SK-N-SH (cell line): ENCODE results near the gene NIP7. TPM values are rescaled to one million over a fixed set of nuclear protein-coding genes. Genes with fewer than 3 reads are reported as not detected.

ENCODE experiments used
- CTCF ChIA-PET: fragments of 300-600, 350-600 bp; formaldehyde crosslinking; extraction: SDS; loops from one replicate; lab custom pipeline; 2021; lab: Yijun Ruan, JAX
- POLR2A ChIA-PET: fragments of 350-600 bp; sonication (Branson Sonifier 250); formaldehyde crosslinking; extraction: SDS; loops from one replicate; lab custom pipeline; 2020; ENCODE audit warnings: antibody characterized with exemption, inconsistent platforms; lab: Yijun Ruan, JAX
- DNase-seq: peaks from one replicate; pipeline ENCODE4 v3.0.0; 2012
- H2AFZ ChIP-seq: fragments of 200-600 bp; sonication (generic); 2 replicates; pipeline ENCODE4 v1.8.1; 2016; ENCODE audit warnings: antibody characterized with exemption, mild to moderate bottlenecking, low read depth
- H3F3A ChIP-seq: fragments of 200-600 bp; sonication (generic); replicated peaks from 2 replicates; pipeline ENCODE3; 2016; ENCODE audit warnings: antibody characterized with exemption, mild to moderate bottlenecking; ENCODE audit not compliant: insufficient read depth
- H3K27ac ChIP-seq, 2 experiments: fragments of 200-500 bp in 1 of 2; fragments of 200-600 bp in 1 of 2; sonication (Bioruptor generic) in 1 of 2; sonication (generic), shearing (Covaris generic) in 1 of 2; 2 replicates each; pipeline versions ENCODE4 v1.5.1 to v1.6.1; 2014 to 2016; ENCODE audit warnings: low read depth in 2 of 2, inconsistent platforms in 1 of 2, low read length in 1 of 2, mild to moderate bottlenecking in 1 of 2, mixed read lengths in 1 of 2
- H3K27me3 ChIP-seq: fragments of 200-600 bp; sonication (generic), shearing (Covaris generic); 2 replicates; pipeline ENCODE4 v1.6.1; 2016; ENCODE audit warnings: mixed run types; ENCODE audit not compliant: insufficient read depth
- H3K36me3 ChIP-seq, 2 experiments: fragments of 200-500 bp in 1 of 2; fragments of 200-600 bp in 1 of 2; sonication (Bioruptor generic) in 1 of 2; sonication (generic) in 1 of 2; replicated peaks in 1 of 2; 2 replicates each; pipeline versions ENCODE3 to v1.5.1; 2014 to 2016; ENCODE audit warnings: low read length in 1 of 2, mild to moderate bottlenecking in 1 of 2; ENCODE audit not compliant: insufficient read depth in 2 of 2, control insufficient read depth in 1 of 2
- H3K4me1 ChIP-seq, 2 experiments: fragments of 200-500 bp in 1 of 2; fragments of 200-600 bp in 1 of 2; sonication (Bioruptor generic) in 1 of 2; sonication (generic), shearing (Covaris generic) in 1 of 2; 2 replicates each; pipeline versions ENCODE4 v1.5.1 to v1.6.1; 2014 to 2016; ENCODE audit warnings: low read depth in 1 of 2, low read length in 1 of 2, mixed run types in 1 of 2; ENCODE audit not compliant: insufficient read depth in 2 of 2, control insufficient read depth in 1 of 2
- H3K4me2 ChIP-seq: fragments of 200-600 bp; sonication (generic), shearing (Covaris generic); 2 replicates; pipeline ENCODE4 v1.6.1; 2017; ENCODE audit warnings: mixed run types
- H3K4me3 ChIP-seq, 2 experiments: fragments of 200-500 bp in 1 of 2; fragments of 200-600 bp in 1 of 2; sonication (Bioruptor generic) in 1 of 2; sonication (generic), shearing (Covaris generic) in 1 of 2; 2 replicates each; pipeline versions ENCODE4 v1.5.1 to v1.8.1; 2014 to 2016; ENCODE audit warnings: low read depth in 2 of 2, inconsistent platforms in 1 of 2, low read length in 1 of 2, mild to moderate bottlenecking in 1 of 2, mixed read lengths in 1 of 2, moderate library complexity in 1 of 2
- H3K79me2 ChIP-seq: fragments of 200-600 bp; sonication (generic); 2 replicates; pipeline ENCODE4 v1.8.1; 2017; ENCODE audit warnings: mild to moderate bottlenecking; ENCODE audit not compliant: insufficient read depth
- H3K9ac ChIP-seq: fragments of 200-600 bp; sonication (generic); 2 replicates; pipeline ENCODE4 v1.6.1; 2017; ENCODE audit warnings: mixed run types
- H3K9me2 ChIP-seq: fragments of 200-600 bp; sonication (generic); 2 replicates; pipeline ENCODE4 v1.6.1; 2017; ENCODE audit warnings: mixed run types
- H3K9me3 ChIP-seq: fragments of 200-600 bp; sonication (generic); 2 replicates; pipeline ENCODE4 v1.6.1; 2017; ENCODE audit warnings: mixed run types, mild to moderate bottlenecking, moderate library complexity
- H4K20me1 ChIP-seq: fragments of 200-600 bp; sonication (generic); 2 replicates; pipeline ENCODE4 v1.6.1; 2017; ENCODE audit warnings: mild to moderate bottlenecking, mixed run types; ENCODE audit not compliant: insufficient read depth
- EP300 ChIP-seq, 2 experiments: IDR thresholded peaks; 2 replicates each; pipeline versions ENCODE4 v1.4.0 to v1.6.1; 2012; ENCODE audit warnings: borderline replicate concordance in 1 of 2, low read depth in 1 of 2, low read length in 1 of 2
- FOXJ3 ChIP-seq: sonication (generic); formaldehyde crosslinking; IDR thresholded peaks from 2 replicates; pipeline ENCODE4 v1.5.1; 2020; ENCODE audit warnings: mild to moderate bottlenecking, missing genetic modification reagents
- FOXM1 ChIP-seq: IDR thresholded peaks from 2 replicates; pipeline ENCODE4 v1.4.0; 2012; ENCODE audit warnings: low read depth, mild to moderate bottlenecking
- MEF2A ChIP-seq: IDR thresholded peaks from 2 replicates; pipeline ENCODE4 v1.4.0; 2012; ENCODE audit warnings: low read depth, borderline replicate concordance
- NRF1 ChIP-seq: IDR thresholded peaks from 2 replicates; pipeline ENCODE4 v1.6.1; 2012; ENCODE audit warnings: low read depth, mild to moderate bottlenecking, low read length
- RAD21 ChIP-seq: IDR thresholded peaks from 2 replicates; pipeline ENCODE4 v1.6.1; 2012; ENCODE audit warnings: mild to moderate bottlenecking, low read length
- RCOR1 ChIP-seq: fragments of 150-350 bp; IDR thresholded peaks from 2 replicates; pipeline ENCODE4 v1.6.1; 2017; ENCODE audit warnings: antibody characterized with exemption, low read length
- RXRA ChIP-seq: IDR thresholded peaks from 2 replicates; pipeline ENCODE4 v1.4.0; 2012; ENCODE audit warnings: low read depth, mild to moderate bottlenecking, borderline replicate concordance
- SIN3A ChIP-seq: IDR thresholded peaks from 2 replicates; pipeline ENCODE4 v1.6.1; 2012; ENCODE audit warnings: low read depth, mild to moderate bottlenecking, low read length, moderate library complexity, borderline replicate concordance
- SMC3 ChIP-seq: IDR thresholded peaks from 2 replicates; pipeline ENCODE4 v1.6.1; 2012; ENCODE audit warnings: low read depth, low read length, improper control_type of control experiment
- TAF1 ChIP-seq: IDR thresholded peaks from 2 replicates; pipeline ENCODE4 v1.6.1; 2012; ENCODE audit warnings: low read depth, mild to moderate bottlenecking, low read length, moderate library complexity, borderline replicate concordance
- TCF12 ChIP-seq: IDR thresholded peaks from 2 replicates; pipeline ENCODE4 v1.4.0; 2012
- WGBS: methylation state at CpG from one replicate; pipeline ENCODE4 v1.1.6; 2017; ENCODE audit warnings: low lambda C conversion rate; 5-methylcytosine and 5-hydroxymethylcytosine counted together
- polyA plus RNA-seq, 3 experiments: library from polyadenylated mRNA; depleted of rRNA; stranded (reverse); fragments of >200 nt; gene quantifications; 2 replicates each; pipeline ENCODE4 v1.2.3, GENCODE V29; 2012
- TF ChIP-seq, protein P1 (sequence below): IDR thresholded peaks from 2 replicates; pipeline ENCODE4 v1.6.1; 2012; ENCODE audit warnings: mild to moderate bottlenecking, low read depth, low read length, moderate library complexity
- TF ChIP-seq, protein P2 (sequence below): IDR thresholded peaks from 2 replicates; pipeline ENCODE4 v1.4.0; 2012; ENCODE audit warnings: low read depth, borderline replicate concordance

NIP7 gene
- polyA plus RNA-seq, 1 of the 3 experiments (the other 2 are of a cell fraction): 19.0 TPM

DNA sequence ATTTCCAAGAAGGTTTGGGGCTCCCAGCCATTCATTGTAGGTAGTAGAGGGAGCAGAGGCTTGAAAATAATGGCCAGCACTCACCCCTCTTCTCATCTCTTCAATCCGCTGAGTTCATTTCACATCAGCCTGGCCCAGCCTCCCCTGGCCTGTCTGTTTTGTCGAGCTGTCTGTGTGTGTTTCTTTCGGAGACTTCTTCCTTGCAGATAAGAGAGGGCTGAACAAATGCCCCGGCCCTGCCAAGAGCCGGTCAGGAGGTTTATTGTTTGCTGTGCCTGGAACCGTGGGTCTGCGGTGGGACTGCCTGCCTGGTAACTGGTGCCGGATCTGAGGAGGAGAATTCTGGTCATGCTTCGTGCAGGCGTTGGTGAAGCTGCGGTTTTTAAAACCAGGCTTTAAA is 25.0 kb upstream of the NIP7 start:
- Histone ChIP-seq H3K9ac (no peak overlapping the region), H3K79me2 (peaks cover 51% of the 10 kb centered on the region), H3F3A (peaks cover 4% of the 10 kb centered on the region), H2AFZ (no peak overlapping the region), H4K20me1 (peaks cover 10% of the 10 kb centered on the region; the same call in 1 of the 2 replicates), H3K4me3 (no peak overlapping the region), H3K4me2 (no peak overlapping the region), H3K4me1 (peaks cover 0 to 5% of the 10 kb centered on the region in 2 experiments; a peak in 1 of 4 replicates), H3K9me3 (no peaks in the 10 kb centered on the region), H3K27me3 (no peaks in the 10 kb centered on the region), H3K9me2 (no peaks in the 10 kb centered on the region), H3K36me3 (peaks cover 20 to 46% of the 10 kb centered on the region in 2 experiments), H3K27ac (no peak overlapping the region)
- CTCF ChIA-PET: no interaction called here
- DNase-seq: no peak
- no peak for TF ChIP-seq MEF2A
- no peak for TF ChIP-seq TAF1
- no peak for TF ChIP-seq RXRA
- no peak for TF ChIP-seq FOXM1
- no peak for TF ChIP-seq RAD21
- TF ChIP-seq, protein P1, sequence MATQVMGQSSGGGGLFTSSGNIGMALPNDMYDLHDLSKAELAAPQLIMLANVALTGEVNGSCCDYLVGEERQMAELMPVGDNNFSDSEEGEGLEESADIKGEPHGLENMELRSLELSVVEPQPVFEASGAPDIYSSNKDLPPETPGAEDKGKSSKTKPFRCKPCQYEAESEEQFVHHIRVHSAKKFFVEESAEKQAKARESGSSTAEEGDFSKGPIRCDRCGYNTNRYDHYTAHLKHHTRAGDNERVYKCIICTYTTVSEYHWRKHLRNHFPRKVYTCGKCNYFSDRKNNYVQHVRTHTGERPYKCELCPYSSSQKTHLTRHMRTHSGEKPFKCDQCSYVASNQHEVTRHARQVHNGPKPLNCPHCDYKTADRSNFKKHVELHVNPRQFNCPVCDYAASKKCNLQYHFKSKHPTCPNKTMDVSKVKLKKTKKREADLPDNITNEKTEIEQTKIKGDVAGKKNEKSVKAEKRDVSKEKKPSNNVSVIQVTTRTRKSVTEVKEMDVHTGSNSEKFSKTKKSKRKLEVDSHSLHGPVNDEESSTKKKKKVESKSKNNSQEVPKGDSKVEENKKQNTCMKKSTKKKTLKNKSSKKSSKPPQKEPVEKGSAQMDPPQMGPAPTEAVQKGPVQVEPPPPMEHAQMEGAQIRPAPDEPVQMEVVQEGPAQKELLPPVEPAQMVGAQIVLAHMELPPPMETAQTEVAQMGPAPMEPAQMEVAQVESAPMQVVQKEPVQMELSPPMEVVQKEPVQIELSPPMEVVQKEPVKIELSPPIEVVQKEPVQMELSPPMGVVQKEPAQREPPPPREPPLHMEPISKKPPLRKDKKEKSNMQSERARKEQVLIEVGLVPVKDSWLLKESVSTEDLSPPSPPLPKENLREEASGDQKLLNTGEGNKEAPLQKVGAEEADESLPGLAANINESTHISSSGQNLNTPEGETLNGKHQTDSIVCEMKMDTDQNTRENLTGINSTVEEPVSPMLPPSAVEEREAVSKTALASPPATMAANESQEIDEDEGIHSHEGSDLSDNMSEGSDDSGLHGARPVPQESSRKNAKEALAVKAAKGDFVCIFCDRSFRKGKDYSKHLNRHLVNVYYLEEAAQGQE: no peak
- TF ChIP-seq RCOR1: no peak
- no peak for TF ChIP-seq EP300 (IDR thresholded peaks at IDR 0.05; ENCODE audit: borderline replicate concordance in 1 of 2, low read depth in 1 of 2, low read length in 1 of 2)
- no peak for TF ChIP-seq SIN3A
- TF ChIP-seq, protein P2, sequence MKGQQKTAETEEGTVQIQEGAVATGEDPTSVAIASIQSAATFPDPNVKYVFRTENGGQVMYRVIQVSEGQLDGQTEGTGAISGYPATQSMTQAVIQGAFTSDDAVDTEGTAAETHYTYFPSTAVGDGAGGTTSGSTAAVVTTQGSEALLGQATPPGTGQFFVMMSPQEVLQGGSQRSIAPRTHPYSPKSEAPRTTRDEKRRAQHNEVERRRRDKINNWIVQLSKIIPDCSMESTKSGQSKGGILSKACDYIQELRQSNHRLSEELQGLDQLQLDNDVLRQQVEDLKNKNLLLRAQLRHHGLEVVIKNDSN: no peak
- TF ChIP-seq TCF12: no peak
- no peak for TF ChIP-seq SMC3
- TF ChIP-seq FOXJ3 (CRISPR knock-in tag): no peak
- TF ChIP-seq NRF1: no peak
- WGBS: 96% methylated on average over 11 of the region's 11 CpGs
- POLR2A ChIA-PET: interaction anchor here (1.5 kb wide), 1 partner anchor 14 kb away, joined by 5 read pairs; no protein-coding TSS in a partner anchor
